Memory B cell (primary cell): ENCODE data around the gene DOCK1.

ENCODE experiments used
- ATAC-seq: fragments of 150-1000 bp; cut with Tn5 transposase; 2 replicates; pipeline ENCODE4 v1.10.0; 2021; ENCODE audit warnings: low read depth, mild to moderate bottlenecking, moderate library complexity
- DNase-seq, 2 donors: peaks; one replicate each; pipeline ENCODE4 v3.0.0; 2022; ENCODE audit warnings: low spot score in 2 of 2
- H3K27ac Mint-ChIP-seq: one replicate; pipeline ENCODE4 v1.8.0; 2022; ENCODE audit warnings: mild to moderate bottlenecking, moderate library complexity, mixed read lengths
- H3K27me3 Mint-ChIP-seq: one replicate; pipeline ENCODE4 v1.8.0; 2022; ENCODE audit warnings: mixed read lengths
- H3K36me3 Mint-ChIP-seq: one replicate; pipeline ENCODE4 v1.8.0; 2022; ENCODE audit warnings: mild to moderate bottlenecking, mixed read lengths
- H3K4me1 Mint-ChIP-seq: one replicate; pipeline ENCODE4 v1.8.0; 2022; ENCODE audit warnings: mixed read lengths
- H3K4me3 Mint-ChIP-seq: one replicate; pipeline ENCODE4 v1.8.0; 2022; ENCODE audit warnings: mild to moderate bottlenecking, moderate library complexity, mixed read lengths
- H3K9me3 Mint-ChIP-seq: one replicate; pipeline ENCODE4 v1.8.0; 2022; ENCODE audit warnings: mixed read lengths

The DOCK1 gene

DNA sequence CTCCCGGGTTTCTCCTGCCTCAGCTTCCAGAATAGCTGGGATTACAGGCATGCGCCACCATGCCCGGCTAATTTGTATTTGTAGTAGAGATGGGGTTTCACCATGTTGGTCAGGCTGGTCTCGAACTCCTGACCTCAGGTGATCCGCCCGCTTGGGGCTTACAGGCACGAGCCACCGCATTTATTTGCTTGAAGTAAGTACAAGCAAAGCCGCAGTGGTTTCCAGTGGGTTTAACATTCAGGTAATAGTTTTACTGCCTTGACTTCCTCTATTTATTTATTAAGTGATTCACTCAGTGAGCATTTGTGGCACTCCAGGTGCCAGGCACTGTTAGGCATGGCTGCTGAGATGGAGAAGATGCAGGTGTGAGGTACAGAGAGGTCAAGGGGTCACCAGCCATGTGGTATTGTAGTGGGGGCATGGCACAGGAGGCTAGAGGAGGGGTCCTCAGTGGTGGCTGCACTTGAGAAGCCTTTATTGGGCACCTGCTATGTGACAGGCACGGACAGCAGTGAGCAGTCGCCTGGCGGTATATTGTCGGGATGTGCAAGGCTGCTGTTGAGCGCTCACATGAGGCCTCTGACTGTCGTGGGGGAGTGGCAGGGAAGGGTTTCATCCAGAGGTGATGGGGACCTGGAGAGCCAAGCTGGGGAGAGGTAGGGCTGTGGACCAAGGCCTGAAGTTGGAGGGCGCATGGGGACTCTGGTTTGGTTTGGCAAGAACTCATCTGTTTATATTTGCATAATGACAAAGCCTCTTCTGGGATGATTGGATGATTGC lies 54.9 kb downstream of the DOCK1 start:
- no peak for ATAC-seq
- peaks cover 4% of the 10 kb centered on the region for H3K4me1 Mint-ChIP-seq
- H3K36me3 Mint-ChIP-seq: no peaks in the 10 kb centered on the region
- no peak overlapping the region for H3K27ac Mint-ChIP-seq
- no peak overlapping the region for H3K4me3 Mint-ChIP-seq
- peaks cover 2% of the 10 kb centered on the region for H3K9me3 Mint-ChIP-seq
- no peak for DNase-seq
- H3K27me3 Mint-ChIP-seq: no peaks in the 10 kb centered on the region

DNA sequence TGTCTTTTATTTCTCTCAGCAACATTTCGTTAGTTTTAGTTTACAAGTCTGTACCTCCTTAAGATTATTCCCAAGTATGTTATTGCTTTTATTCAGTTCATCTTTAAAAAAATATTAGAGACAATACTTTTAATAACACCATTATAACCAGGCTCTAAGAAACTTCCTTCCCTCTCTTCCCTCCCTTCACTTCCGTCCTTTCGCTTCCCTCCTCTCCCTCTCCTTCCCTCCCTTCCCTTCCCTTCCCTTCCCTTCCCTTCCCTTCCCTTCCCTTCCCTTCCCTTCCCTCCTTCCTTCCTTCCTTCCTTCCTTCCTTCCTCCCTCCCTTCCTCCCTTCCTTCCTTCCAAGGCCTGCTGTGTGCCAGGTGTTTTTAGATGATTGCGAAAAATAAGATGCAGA lies 58.1 kb downstream of the DOCK1 start:
- Mint-ChIP-seq H3K4me3 (no peak overlapping the region), H3K9me3 (peaks cover 2% of the 10 kb centered on the region), H3K27ac (no peak overlapping the region), H3K4me1 (peaks cover 4% of the 10 kb centered on the region), H3K36me3 (no peaks in the 10 kb centered on the region), H3K27me3 (no peaks in the 10 kb centered on the region)
- ATAC-seq: no peak
- no peak for DNase-seq

DNA sequence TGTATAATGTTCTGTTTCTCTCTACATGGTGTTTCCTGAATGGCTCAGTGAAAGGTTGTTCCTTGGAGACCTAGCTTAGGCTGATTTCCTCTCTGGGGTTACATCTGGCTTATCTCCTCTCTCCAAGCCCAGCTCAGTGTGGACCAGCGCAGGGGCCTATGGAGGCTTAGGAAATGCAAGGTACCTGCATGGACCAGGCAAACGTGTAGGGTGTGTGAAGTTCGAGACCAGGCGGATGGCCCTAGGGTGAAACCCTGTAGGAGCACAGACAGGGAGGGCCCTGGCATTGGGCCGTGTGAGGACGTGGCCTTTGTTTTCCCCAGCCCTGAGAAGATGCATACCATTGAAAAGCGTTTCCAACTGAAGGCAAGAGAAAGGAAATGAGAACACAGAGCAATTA lies 59.0 kb downstream of the DOCK1 start:
- peaks cover 2% of the 10 kb centered on the region for H3K9me3 Mint-ChIP-seq
- H3K4me3 Mint-ChIP-seq: no peak overlapping the region
- peaks cover 4% of the 10 kb centered on the region for H3K4me1 Mint-ChIP-seq
- no peak overlapping the region for H3K27ac Mint-ChIP-seq
- H3K36me3 Mint-ChIP-seq: no peaks in the 10 kb centered on the region
- ATAC-seq (no peak), DNase-seq (no peak)
- no peaks in the 10 kb centered on the region for H3K27me3 Mint-ChIP-seq

DNA sequence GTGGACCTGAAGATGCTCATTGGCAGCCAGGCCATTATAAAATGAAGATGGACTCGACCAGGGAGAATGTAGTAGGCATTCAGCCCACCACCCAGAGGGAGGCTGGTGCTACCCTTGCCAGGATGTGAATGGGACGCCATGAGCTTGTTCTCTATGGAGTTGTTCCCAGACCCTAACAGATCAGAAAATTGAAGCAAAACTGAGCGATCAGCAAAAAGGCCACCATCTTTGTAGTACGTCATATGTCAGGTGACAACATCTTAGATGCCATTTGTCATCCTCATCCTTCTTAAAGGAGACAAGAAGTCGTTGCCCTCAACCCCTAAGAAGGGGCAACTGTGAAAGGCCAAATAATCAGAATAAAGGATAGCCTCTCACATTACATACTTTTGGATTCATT lies 61.7 kb downstream of the DOCK1 start:
- ATAC-seq: no peak
- peaks cover 2% of the 10 kb centered on the region for H3K9me3 Mint-ChIP-seq
- no peak for DNase-seq
- H3K4me3 Mint-ChIP-seq: no peak overlapping the region
- H3K4me1 Mint-ChIP-seq: no peaks in the 10 kb centered on the region
- H3K36me3 Mint-ChIP-seq: no peaks in the 10 kb centered on the region
- H3K27me3 Mint-ChIP-seq: no peaks in the 10 kb centered on the region
- H3K27ac Mint-ChIP-seq: no peak overlapping the region

DNA sequence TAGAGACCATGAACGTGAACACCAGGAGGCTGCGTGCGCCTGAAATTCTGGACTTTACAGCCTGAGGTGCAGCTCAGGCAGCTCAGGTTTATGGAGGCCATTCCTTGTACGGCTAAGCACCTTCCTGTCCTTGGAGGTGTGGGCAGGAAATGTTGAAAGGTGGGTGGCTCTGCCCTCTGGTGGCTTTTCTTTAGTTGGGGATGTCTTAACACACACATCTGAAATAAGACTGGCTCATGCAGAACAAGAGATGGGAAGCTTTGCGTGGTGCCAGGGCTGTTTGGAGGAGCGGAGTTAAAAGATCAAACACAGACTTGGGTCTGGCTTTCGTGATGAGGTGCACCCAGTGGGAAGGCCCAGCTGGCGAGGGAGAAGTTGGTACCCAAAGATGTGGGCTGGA lies 64.1 kb downstream of the DOCK1 start:
- H3K36me3 Mint-ChIP-seq: no peaks in the 10 kb centered on the region
- no peak for DNase-seq
- no peak for ATAC-seq
- no peak overlapping the region for H3K27ac Mint-ChIP-seq
- no peaks in the 10 kb centered on the region for H3K9me3 Mint-ChIP-seq
- H3K27me3 Mint-ChIP-seq: no peaks in the 10 kb centered on the region
- no peak overlapping the region for H3K4me3 Mint-ChIP-seq
- no peaks in the 10 kb centered on the region for H3K4me1 Mint-ChIP-seq

DNA sequence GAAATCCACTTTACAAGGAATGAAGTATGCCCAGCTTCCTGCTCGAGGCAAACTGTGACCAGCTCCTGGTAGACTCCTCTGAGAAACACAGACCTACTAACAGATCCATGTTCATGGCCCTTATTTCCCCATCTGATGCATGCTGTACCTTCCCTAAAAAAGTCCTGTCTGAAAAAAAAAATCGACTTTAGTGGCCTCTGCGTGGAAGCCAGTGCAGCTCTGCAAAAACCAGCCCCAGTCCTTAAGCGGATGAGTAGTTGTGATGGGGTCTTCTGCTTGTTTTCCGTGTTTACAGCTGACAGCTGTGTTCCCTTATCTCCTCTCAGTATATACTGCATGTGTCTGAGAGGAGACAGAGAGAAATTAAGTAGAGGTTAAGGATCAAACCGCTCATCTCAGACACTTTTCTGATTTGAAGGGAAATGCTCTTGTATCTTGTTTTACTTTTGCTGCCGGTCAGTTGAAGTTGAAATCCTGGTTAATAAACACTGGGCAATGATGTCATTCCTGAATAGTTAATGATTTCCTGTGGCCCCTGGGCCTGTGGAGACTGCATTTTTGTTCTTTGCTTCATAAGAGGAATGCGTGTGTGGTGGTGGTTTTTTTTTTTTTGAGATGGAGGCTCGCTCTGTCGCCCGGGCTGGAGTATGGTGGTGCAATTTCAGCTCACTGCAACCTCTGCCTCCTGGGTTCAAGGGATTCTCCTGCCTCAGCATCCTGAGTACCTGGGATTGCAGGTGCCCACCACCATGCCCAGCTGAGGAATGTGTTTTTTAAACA lies 67.6 kb downstream of the DOCK1 start:
- no peak for DNase-seq
- ATAC-seq: no peak
- H3K4me3 Mint-ChIP-seq: no peak overlapping the region
- no peaks in the 10 kb centered on the region for H3K4me1 Mint-ChIP-seq
- no peaks in the 10 kb centered on the region for H3K36me3 Mint-ChIP-seq
- H3K9me3 Mint-ChIP-seq: no peaks in the 10 kb centered on the region
- H3K27ac Mint-ChIP-seq: no peak overlapping the region
- no peaks in the 10 kb centered on the region for H3K27me3 Mint-ChIP-seq

DNA sequence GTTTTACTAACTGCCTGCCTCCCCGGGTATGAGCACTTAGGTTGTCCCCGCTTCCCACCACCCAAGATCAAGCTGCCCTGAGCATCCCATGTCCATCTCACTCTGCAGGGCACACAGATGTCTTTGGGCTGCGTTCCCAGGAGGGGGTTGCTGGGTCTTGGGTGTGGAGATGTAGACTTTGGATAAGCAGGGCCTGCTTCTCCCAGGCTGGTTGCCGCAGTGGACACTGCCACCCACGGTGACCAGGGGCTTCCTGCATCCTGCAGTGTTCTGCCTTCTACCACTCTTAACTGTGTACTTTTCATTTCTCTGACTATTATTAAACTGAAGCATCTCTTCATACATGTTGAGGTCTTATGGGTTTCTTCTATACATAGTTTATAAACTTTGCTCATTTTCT lies 70.0 kb downstream of the DOCK1 start:
- DNase-seq (no peak), ATAC-seq (no peak)
- H3K27ac Mint-ChIP-seq: no peak overlapping the region
- no peaks in the 10 kb centered on the region for H3K27me3 Mint-ChIP-seq
- no peak overlapping the region for H3K4me3 Mint-ChIP-seq
- no peaks in the 10 kb centered on the region for H3K4me1 Mint-ChIP-seq
- H3K9me3 Mint-ChIP-seq: no peaks in the 10 kb centered on the region
- no peaks in the 10 kb centered on the region for H3K36me3 Mint-ChIP-seq

DNA sequence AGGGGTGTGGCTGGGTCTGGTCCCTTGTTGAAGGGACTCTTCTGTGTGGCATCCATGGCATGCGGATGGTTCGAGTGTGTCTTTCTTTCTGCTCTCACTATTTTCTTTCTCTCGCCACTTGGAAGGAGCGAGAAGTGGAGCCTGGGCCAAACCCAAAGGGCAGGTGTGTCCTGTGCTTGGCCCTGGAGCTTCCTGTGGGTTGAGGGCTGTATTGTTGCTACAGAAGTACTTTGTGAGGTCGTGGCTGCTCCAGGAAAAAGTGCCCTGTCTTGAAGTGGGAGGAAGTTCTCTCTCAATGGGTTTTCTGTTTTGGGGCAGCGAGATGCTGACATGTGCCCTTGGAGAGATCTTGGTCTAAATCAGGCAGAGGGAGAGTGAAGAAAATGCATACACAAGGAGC lies 72.0 kb downstream of the DOCK1 start:
- no peak for DNase-seq
- no peak for ATAC-seq
- Mint-ChIP-seq H3K27ac (no peak overlapping the region), H3K4me1 (no peaks in the 10 kb centered on the region), H3K4me3 (no peak overlapping the region), H3K36me3 (no peaks in the 10 kb centered on the region), H3K27me3 (no peaks in the 10 kb centered on the region), H3K9me3 (no peaks in the 10 kb centered on the region)

DNA sequence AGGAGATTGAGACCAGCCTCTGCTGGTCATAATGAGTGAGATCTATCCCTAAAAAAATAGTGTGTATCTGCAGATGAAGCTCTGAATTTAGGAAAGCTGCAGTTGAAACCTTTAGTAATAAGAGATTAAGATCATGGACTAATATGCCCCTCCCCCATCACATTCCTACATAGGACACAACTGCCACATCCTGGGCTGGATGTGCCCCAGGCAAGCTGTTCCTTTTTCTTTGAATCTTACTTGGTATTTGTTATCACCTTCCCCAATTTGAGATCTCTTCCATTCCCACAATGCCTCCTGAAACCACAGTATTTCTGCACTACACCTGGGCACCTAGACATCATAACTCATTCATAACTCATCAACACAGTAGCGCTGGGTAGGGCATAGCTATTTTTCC lies 74.1 kb downstream of the DOCK1 start:
- H3K27ac Mint-ChIP-seq: no peak overlapping the region
- no peak overlapping the region for H3K4me3 Mint-ChIP-seq
- H3K4me1 Mint-ChIP-seq: no peaks in the 10 kb centered on the region
- DNase-seq (no peak), ATAC-seq (no peak)
- H3K27me3 Mint-ChIP-seq: no peaks in the 10 kb centered on the region
- no peaks in the 10 kb centered on the region for H3K36me3 Mint-ChIP-seq
- H3K9me3 Mint-ChIP-seq: peaks cover 3% of the 10 kb centered on the region

DNA sequence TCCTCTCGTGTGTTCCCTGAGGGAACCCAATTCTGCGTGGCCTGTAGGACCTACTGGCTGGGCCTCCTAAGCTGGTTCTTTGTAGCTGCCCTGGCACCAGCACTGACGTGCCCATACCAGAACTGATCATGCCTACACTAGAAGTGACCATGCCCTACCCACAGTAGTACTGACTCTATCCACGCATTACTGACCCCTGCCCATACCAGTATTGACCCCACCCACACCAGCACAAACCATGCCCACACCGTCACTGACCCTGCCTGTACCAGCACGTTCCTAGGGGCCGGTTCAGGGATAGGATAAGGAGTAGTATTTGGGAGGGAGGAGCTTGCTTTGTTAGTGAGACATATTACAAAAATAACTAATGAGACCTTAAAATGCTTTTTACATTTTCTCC lies 88.0 kb downstream of the DOCK1 start:
- Mint-ChIP-seq H3K27ac (no peak overlapping the region), H3K4me3 (no peak overlapping the region), H3K9me3 (peaks cover 5% of the 10 kb centered on the region), H3K4me1 (no peaks in the 10 kb centered on the region), H3K27me3 (no peaks in the 10 kb centered on the region), H3K36me3 (no peaks in the 10 kb centered on the region)
- ATAC-seq (no peak), DNase-seq (no peak)

DNA sequence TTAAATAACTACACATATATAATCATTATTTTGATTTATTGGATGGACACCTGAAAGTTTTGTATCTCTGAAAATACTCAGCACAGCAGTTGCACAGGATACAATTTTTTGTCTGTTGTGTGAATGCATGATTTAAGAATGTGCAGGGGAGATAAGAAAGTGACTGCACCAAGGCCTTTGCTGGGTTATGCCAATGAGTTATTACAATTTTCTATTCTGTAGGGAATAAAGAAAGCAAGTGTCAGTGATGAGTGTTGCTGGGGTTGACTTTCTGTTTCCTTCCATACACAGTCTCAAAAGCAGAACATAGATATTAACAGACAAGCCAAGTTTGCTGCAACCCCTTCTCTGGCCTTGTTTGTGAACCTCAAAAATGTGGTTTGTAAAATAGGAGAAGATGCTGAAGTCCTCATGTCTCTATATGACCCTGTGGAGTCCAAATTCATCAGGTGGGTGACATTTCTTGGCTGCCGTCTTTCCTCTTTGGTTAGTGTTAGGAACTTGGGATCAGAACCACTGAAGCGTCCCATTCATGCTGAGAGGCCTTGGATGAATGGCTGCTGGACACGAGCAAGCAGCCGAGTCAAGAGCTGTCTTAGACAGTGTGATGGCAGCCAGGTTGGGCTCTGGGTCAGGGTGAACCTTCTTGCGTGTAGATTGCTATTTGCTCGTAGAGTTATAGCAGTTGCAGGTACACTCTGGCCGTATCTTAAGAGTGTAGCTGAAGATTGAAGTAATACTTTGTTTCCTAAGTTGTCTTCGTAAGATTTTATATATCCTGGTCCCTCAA lies 92.8 kb downstream of the DOCK1 start:
- Mint-ChIP-seq H3K4me1 (no peaks in the 10 kb centered on the region), H3K27me3 (no peaks in the 10 kb centered on the region), H3K4me3 (no peak overlapping the region), H3K36me3 (no peaks in the 10 kb centered on the region), H3K9me3 (peaks cover 4% of the 10 kb centered on the region), H3K27ac (no peak overlapping the region)
- ATAC-seq (no peak), DNase-seq (no peak)

DNA sequence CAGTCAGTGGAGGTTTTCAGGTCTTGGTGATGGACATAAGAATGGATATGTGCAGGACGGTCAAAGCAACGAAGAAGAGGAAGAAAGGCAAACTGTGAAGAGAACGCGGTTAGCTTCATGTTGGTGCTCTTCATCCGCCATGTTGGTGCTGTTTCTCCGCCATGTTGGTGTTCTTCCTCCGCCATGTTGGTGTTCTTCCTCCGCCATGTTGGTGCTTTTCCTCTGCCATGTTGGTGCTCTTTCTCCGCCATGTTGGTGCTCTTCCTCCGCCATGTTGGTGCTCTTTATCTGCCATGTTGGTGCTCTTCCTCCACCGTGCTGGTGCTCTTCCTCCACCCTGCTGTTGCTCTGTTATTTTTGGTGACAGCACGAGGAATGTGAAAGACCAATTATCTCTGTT lies 95.4 kb downstream of the DOCK1 start:
- no peaks in the 10 kb centered on the region for H3K27me3 Mint-ChIP-seq
- H3K9me3 Mint-ChIP-seq: peaks cover 4% of the 10 kb centered on the region
- no peak for ATAC-seq
- no peak overlapping the region for H3K27ac Mint-ChIP-seq
- no peak for DNase-seq
- no peaks in the 10 kb centered on the region for H3K36me3 Mint-ChIP-seq
- no peak overlapping the region for H3K4me3 Mint-ChIP-seq
- no peaks in the 10 kb centered on the region for H3K4me1 Mint-ChIP-seq

DNA sequence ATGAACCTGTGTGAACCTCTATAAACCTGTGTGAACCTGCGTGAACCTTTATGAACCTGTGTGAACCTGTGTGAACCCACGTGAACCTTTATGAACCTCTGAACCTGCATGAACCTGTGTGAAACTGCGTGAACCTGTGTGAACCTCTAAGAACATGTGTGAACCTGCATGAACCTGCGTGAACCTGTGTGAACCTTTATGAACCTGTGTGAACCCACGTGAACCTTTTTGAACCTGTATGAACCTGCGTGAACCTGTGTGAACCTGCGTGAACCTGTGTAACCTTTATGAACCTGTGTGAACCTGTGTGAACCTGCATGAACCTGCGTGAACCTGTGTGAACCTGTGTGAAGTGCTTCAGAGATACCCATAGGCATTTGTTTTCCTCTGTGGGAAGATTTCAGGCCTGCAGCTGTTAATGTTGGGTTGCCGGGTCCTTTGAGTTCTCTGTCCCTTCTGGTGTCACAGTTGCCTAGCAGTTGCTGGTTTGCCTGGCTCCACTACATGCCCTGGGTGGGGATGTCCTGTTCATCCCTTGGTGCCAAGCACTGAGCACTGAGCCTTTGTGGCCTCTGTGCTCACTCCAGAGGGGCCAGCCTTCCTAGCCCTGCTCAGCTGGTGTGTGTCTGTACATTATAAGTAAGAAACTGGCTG lies 97.9 kb downstream of the DOCK1 start:
- H3K36me3 Mint-ChIP-seq: no peaks in the 10 kb centered on the region
- ATAC-seq: no peak

DNA sequence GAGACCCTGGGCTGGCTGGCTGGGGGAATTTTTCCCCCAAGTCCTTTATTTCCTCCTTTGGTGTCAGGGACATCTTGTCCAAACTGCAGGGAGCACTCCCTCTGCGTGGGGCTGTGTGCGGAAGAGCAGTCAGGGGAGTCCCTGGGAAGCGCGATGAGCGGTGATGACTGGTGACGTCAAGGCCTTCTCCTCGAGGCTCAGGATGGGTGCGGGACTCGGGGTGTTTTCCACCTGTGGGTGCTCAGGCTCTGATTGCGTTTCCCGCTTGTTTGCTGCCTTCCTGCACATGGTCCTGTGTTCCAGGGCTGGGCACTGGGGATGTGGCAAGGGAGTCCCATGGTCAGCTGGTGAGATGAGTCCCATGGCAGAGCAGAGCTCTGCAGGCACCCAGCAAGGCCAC lies 101.2 kb downstream of the DOCK1 start:
- H3K36me3 Mint-ChIP-seq: no peaks in the 10 kb centered on the region

More for the DNA sequence above, 97.9 kb downstream of the DOCK1 start:
- Mint-ChIP-seq H3K27ac (no peak overlapping the region), H3K27me3 (no peaks in the 10 kb centered on the region), H3K9me3 (peaks cover 4% of the 10 kb centered on the region), H3K4me3 (no peak overlapping the region), H3K4me1 (no peaks in the 10 kb centered on the region)
- no peak for DNase-seq

More for the DNA sequence above, 101.2 kb downstream of the DOCK1 start:
- no peaks in the 10 kb centered on the region for H3K4me1 Mint-ChIP-seq
- H3K27ac Mint-ChIP-seq: no peak overlapping the region
- ATAC-seq: no peak
- no peak for DNase-seq
- no peaks in the 10 kb centered on the region for H3K9me3 Mint-ChIP-seq
- H3K27me3 Mint-ChIP-seq: no peaks in the 10 kb centered on the region
- H3K4me3 Mint-ChIP-seq: no peak overlapping the region
